Activated naive CD8-positive, alpha-beta T cell treated with anti-CD3 and anti-CD28 coated beads, Interleukin-2, amount 50 U/mL, for 24 hours (primary cell): ENCODE results near the gene MTMR10.

Experiments
- ATAC-seq: fragments of 150-1000 bp; cut with Tn5 transposase; one replicate; pipeline ENCODE4 v1.10.0; 2021
- DNase-seq: peaks from one replicate; pipeline ENCODE4 v3.0.0; 2021
- H3K27ac Mint-ChIP-seq: one replicate; pipeline ENCODE4 v1.8.0; 2021; ENCODE audit warnings: mild to moderate bottlenecking, mixed read lengths
- H3K27me3 Mint-ChIP-seq: one replicate; pipeline ENCODE4 v1.8.0; 2021; ENCODE audit warnings: mixed read lengths
- H3K36me3 Mint-ChIP-seq: one replicate; pipeline ENCODE4 v1.8.0; 2021; ENCODE audit warnings: low read depth, mixed read lengths
- H3K4me1 Mint-ChIP-seq: one replicate; pipeline ENCODE4 v1.8.0; 2021; ENCODE audit warnings: mixed read lengths
- H3K4me3 Mint-ChIP-seq: one replicate; pipeline ENCODE4 v1.8.0; 2021; ENCODE audit warnings: mild to moderate bottlenecking, moderate library complexity, mixed read lengths
- H3K9me3 Mint-ChIP-seq: one replicate; pipeline ENCODE4 v1.8.0; 2021; ENCODE audit warnings: mixed read lengths

Gene MTMR10

DNA sequence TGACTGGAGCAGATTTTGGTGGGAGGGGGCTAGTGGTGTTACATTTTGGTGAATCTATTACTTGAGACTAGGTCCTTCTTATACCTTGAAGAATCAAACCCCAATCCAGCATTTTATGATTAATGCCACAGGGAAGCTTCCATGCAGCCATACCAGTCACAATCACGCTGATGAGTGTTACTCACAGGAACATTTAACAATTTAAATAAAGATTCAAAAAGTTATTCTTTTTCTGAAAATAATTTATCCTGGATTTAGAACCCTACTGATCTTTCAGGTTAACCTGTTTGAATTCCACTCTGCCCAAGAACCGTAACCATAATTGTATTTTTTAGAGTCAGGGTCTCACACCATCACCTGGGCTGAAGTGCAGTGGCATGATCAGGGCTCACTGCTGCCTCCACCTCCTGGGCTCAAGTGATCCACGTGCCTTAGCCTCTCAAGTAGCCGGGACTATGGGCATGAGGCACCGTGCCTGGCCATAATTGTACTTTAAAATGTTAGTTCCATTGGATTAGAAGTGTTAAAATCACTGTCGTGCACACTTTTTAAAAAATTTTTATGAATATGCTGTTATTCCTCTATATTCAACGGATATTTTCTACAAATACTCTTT lies 929 bp upstream of the MTMR10 start:
- H3K9me3 Mint-ChIP-seq: no peaks in the 10 kb centered on the region
- H3K4me3 Mint-ChIP-seq: peak overlapping the region; percentile 85

DNA sequence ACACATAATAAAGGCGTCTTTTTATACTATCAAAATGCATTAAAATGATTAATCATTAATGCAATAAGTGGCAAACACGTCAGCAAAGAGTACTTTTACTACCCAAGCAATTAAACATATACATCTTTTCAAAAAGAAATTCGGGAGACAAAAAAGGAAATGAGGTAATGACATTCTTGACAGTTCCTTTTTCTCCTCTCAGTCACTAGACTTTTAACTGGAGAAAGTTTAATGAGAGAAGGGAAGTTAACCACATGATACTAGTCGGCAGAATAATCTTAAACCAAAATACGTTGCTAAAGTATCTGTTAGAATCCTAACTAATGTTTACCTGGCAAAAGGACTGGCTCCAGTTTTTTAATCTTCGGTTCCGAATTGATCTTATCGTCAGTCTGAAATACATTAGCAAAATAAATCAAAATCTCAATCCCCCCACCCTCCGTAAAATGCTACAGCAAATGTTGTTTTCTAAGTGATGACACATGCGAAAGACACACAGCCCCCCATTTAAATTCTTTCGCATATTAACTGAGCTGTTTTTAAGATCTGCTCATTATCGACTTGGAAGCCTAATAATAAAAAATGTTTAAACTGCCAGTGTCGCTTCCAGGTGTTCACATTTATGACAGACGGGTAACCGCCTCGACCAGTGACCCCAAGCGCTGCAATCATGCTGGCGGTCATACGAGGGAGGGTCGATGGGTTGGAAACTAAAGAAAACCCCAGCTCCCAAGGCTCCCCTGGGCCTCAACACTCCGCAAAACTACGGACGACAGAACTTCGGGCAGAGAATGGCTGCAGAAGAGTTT lies 778 bp downstream of the MTMR10 start:
- Mint-ChIP-seq H3K4me1 (peaks cover 35% of the 10 kb centered on the region), H3K4me3 (peak overlapping the region; percentile 86), H3K9me3 (no peaks in the 10 kb centered on the region), H3K27me3 (no peaks in the 10 kb centered on the region), H3K27ac (peak overlapping the region; percentile 77), H3K36me3 (peaks cover 5% of the 10 kb centered on the region)
- DNase-seq (no peak), ATAC-seq (peak; percentile 7)

More for the DNA sequence above, 929 bp upstream of the MTMR10 start:
- Mint-ChIP-seq H3K27ac (peak overlapping the region; percentile 84), H3K36me3 (no peaks in the 10 kb centered on the region), H3K4me1 (peaks cover 30% of the 10 kb centered on the region), H3K27me3 (no peaks in the 10 kb centered on the region)
- DNase-seq: peak; percentile 16
- ATAC-seq: no peak

DNA sequence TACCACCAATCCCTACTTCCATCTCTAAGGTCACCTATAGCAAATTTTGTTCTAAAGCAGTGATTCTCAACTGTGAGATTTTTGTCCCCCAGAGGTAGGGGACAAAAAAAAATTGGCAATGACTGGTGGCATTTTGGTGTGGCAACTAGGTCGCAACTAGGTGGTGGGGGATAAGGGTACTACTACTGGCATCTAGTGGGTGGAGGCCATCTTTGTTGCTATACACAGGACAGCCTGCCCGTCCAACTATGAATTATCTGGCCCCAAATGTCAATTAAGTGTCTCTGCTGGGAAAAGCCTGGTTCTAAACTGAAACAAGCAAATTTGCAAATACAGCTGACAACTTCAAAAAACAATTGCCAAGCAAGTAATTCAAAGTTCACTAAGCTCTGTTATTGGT lies 1.4 kb downstream of the MTMR10 start:
- peaks cover 40% of the 10 kb centered on the region for H3K4me1 Mint-ChIP-seq

GRCh38 chr15:30985081-30985531 lies 6.3 kb downstream of the MTMR10 start:
- Mint-ChIP-seq H3K4me1 (peaks cover 47% of the 10 kb centered on the region), H3K4me3 (no peak overlapping the region), H3K36me3 (peaks cover 13% of the 10 kb centered on the region), H3K27ac (no peak overlapping the region), H3K9me3 (no peaks in the 10 kb centered on the region), H3K27me3 (no peaks in the 10 kb centered on the region)
- DNase-seq: no peak
- no peak for ATAC-seq

More for the DNA sequence above, 1.4 kb downstream of the MTMR10 start:
- H3K9me3 Mint-ChIP-seq: no peaks in the 10 kb centered on the region
- peak overlapping the region; percentile 86 for H3K4me3 Mint-ChIP-seq
- peak overlapping the region; percentile 77 for H3K27ac Mint-ChIP-seq
- no peaks in the 10 kb centered on the region for H3K27me3 Mint-ChIP-seq
- H3K36me3 Mint-ChIP-seq: peaks cover 5% of the 10 kb centered on the region
- ATAC-seq: no peak
- no peak for DNase-seq

DNA sequence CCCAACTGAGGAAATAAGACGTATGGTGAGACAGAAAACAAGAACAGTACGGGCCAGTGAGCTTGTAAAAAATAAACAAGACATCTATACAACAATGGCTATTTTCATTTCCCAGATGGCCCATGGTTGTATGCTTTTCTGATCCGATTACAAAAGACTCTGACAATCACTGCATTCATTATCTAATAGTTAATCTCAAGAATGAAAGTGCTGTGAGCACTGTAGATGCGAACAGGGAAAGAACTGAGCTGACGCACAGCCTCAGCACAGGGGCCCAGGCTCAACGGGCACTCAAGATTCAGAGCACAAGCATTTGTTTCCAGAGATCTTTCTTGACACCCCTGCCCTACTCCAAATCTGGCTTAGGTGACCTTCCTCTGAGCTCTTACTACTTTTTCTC lies 6.9 kb downstream of the MTMR10 start:
- H3K4me3 Mint-ChIP-seq: no peak overlapping the region
- H3K9me3 Mint-ChIP-seq: no peaks in the 10 kb centered on the region
- peaks cover 19% of the 10 kb centered on the region for H3K36me3 Mint-ChIP-seq
- no peaks in the 10 kb centered on the region for H3K27me3 Mint-ChIP-seq
- no peak overlapping the region for H3K27ac Mint-ChIP-seq
- no peak for DNase-seq
- no peak for ATAC-seq
- H3K4me1 Mint-ChIP-seq: peaks cover 47% of the 10 kb centered on the region

- no peaks in the 10 kb centered on the region for H3K9me3 Mint-ChIP-seq
- DNase-seq: no peak
- no peak for ATAC-seq
- H3K27me3 Mint-ChIP-seq: no peaks in the 10 kb centered on the region
- H3K4me3 Mint-ChIP-seq: no peak overlapping the region
- H3K36me3 Mint-ChIP-seq: peaks cover 21% of the 10 kb centered on the region
- H3K4me1 Mint-ChIP-seq: peaks cover 47% of the 10 kb centered on the region
- H3K27ac Mint-ChIP-seq: no peak overlapping the region
Measured at GRCh38 chr15:30984118-30984517, 7.3 kb downstream of the MTMR10 start.

- peaks cover 16% of the 10 kb centered on the region for H3K36me3 Mint-ChIP-seq
- H3K4me1 Mint-ChIP-seq: peaks cover 32% of the 10 kb centered on the region
- no peak for ATAC-seq
Measured at GRCh38 chr15:30979457-30979856, 12.0 kb downstream of the MTMR10 start.

DNA sequence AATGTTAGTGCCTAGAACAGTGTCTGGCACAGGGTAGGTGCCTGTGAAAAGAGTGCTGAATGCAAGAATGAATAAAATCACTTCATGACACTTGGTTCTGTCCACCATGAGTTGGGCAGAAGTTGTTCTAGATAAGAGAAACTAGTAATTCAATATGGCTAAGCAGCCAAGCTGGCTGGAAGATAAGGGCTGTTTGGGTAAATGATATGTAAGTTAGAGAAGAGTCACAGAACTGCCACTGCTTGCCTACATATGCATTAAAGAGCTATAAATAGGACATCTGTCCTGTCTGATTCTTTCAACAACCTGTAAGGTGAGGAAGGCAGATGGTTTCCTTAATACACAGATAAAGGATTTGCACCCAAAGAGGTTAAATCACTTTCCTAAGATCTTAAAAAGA lies 13.1 kb downstream of the MTMR10 start:
- Mint-ChIP-seq H3K4me1 (peaks cover 25% of the 10 kb centered on the region), H3K36me3 (peaks cover 20% of the 10 kb centered on the region), H3K27me3 (no peaks in the 10 kb centered on the region), H3K9me3 (no peaks in the 10 kb centered on the region), H3K27ac (no peak overlapping the region), H3K4me3 (no peak overlapping the region)
- no peak for ATAC-seq
- DNase-seq: no peak

More at GRCh38 chr15:30979457-30979856, 12.0 kb downstream of the MTMR10 start:
- no peak overlapping the region for H3K4me3 Mint-ChIP-seq
- peak overlapping the region; percentile 9 for H3K27ac Mint-ChIP-seq
- H3K9me3 Mint-ChIP-seq: no peaks in the 10 kb centered on the region
- H3K27me3 Mint-ChIP-seq: no peaks in the 10 kb centered on the region
- no peak for DNase-seq

DNA sequence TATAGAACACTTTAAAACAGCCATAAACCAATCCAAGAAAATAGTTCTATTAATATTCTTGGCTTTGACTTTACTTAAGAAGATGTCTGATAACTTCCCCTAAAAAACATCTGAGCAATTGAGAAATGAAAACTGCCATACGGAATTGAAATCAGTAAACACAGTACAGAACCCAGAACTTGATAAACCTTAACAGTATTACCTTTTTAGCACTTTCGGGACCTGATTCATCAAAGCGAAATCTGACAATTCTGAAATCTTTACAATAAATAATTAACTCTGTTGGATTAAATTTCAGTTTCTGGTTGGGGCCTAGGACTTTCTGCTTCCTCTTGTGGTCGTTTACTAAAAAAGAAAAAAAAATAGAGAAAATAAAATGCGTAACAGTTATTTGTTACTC lies 17.3 kb downstream of the MTMR10 start:
- Mint-ChIP-seq H3K27me3 (no peaks in the 10 kb centered on the region), H3K36me3 (peaks cover 19% of the 10 kb centered on the region), H3K27ac (no peak overlapping the region), H3K4me3 (no peak overlapping the region), H3K4me1 (peaks cover 19% of the 10 kb centered on the region), H3K9me3 (no peaks in the 10 kb centered on the region)
- ATAC-seq: no peak
- no peak for DNase-seq

- Mint-ChIP-seq H3K36me3 (peaks cover 19% of the 10 kb centered on the region), H3K4me3 (no peak overlapping the region), H3K4me1 (peaks cover 19% of the 10 kb centered on the region), H3K9me3 (no peaks in the 10 kb centered on the region), H3K27ac (no peak overlapping the region), H3K27me3 (no peaks in the 10 kb centered on the region)
- DNase-seq (no peak), ATAC-seq (no peak)
Measured at GRCh38 chr15:30973379-30973778, 18.0 kb downstream of the MTMR10 start.

DNA sequence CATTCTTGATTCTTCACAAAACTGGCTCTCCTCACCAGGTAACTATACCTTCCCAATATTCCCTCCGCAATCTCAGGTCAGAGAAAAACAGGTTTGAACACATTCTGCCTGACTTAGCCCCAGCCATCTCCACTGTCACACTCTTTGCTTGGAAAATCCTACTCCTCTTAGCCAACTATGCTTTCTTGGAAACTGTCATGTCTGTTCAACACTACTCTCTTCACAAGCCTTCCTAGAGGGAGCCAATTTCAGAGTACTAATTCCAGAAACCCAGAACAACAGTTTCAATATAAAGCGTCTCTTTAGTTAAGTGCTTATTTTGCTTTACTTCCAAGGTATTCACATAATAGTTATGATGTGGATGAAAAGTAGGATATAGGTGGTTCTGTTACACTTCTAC lies 21.7 kb downstream of the MTMR10 start:
- H3K27ac Mint-ChIP-seq: no peak overlapping the region
- H3K4me1 Mint-ChIP-seq: peaks cover 17% of the 10 kb centered on the region

GRCh38 chr15:30963681-30964080 lies 27.7 kb downstream of the MTMR10 start:
- ATAC-seq: no peak
- Mint-ChIP-seq H3K4me1 (peaks cover 13% of the 10 kb centered on the region), H3K9me3 (no peaks in the 10 kb centered on the region)

More for the DNA sequence above, 21.7 kb downstream of the MTMR10 start:
- Mint-ChIP-seq H3K9me3 (no peaks in the 10 kb centered on the region), H3K4me3 (no peak overlapping the region), H3K36me3 (peaks cover 21% of the 10 kb centered on the region), H3K27me3 (no peaks in the 10 kb centered on the region)
- DNase-seq (no peak), ATAC-seq (no peak)

GRCh38 chr15:30962659-30963058 lies 28.8 kb downstream of the MTMR10 start:
- no peaks in the 10 kb centered on the region for H3K27me3 Mint-ChIP-seq
- no peak for ATAC-seq

More at GRCh38 chr15:30963681-30964080, 27.7 kb downstream of the MTMR10 start:
- H3K4me3 Mint-ChIP-seq: no peak overlapping the region
- H3K27ac Mint-ChIP-seq: no peak overlapping the region
- H3K36me3 Mint-ChIP-seq: peaks cover 24% of the 10 kb centered on the region
- DNase-seq: no peak
- no peaks in the 10 kb centered on the region for H3K27me3 Mint-ChIP-seq

DNA sequence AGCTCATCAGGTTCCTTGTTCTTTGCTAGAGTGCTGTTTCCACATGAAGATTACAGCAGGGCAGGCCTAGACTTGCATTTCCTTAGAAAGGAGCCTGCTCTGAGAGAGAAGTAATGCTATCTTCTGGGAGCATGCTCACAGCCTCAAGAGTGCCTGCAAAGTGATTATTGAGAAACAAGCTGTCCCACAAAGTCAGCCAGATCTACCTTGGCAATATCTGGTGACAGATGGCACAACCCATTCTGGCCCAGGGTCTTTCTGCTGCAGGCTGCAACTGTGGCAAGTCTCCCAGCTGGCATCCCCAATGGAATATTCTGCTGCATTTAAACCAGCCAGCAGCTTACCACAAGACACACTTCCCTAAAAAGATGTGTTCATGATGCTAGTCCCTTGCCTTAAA lies 29.3 kb downstream of the MTMR10 start:
- no peak for ATAC-seq
- Mint-ChIP-seq H3K27ac (no peak overlapping the region), H3K9me3 (no peaks in the 10 kb centered on the region), H3K4me3 (no peak overlapping the region), H3K4me1 (peaks cover 12% of the 10 kb centered on the region), H3K36me3 (peaks cover 31% of the 10 kb centered on the region), H3K27me3 (no peaks in the 10 kb centered on the region)
- DNase-seq: no peak

More at GRCh38 chr15:30962659-30963058, 28.8 kb downstream of the MTMR10 start:
- no peak overlapping the region for H3K27ac Mint-ChIP-seq
- peaks cover 29% of the 10 kb centered on the region for H3K36me3 Mint-ChIP-seq
- no peak for DNase-seq
- H3K4me1 Mint-ChIP-seq: peaks cover 12% of the 10 kb centered on the region
- no peak overlapping the region for H3K4me3 Mint-ChIP-seq
- H3K9me3 Mint-ChIP-seq: no peaks in the 10 kb centered on the region

GRCh38 chr15:30958219-30958618 lies 33.2 kb downstream of the MTMR10 start:
- Mint-ChIP-seq H3K36me3 (peaks cover 36% of the 10 kb centered on the region), H3K27ac (no peak overlapping the region), H3K4me1 (peaks cover 18% of the 10 kb centered on the region), H3K9me3 (no peaks in the 10 kb centered on the region), H3K27me3 (no peaks in the 10 kb centered on the region), H3K4me3 (no peak overlapping the region)
- ATAC-seq (no peak), DNase-seq (no peak)
